AG04449 (cell line): ENCODE measurements around the gene OGFOD3.

Experiments
- CTCF ChIA-PET: fragments of 350-600 bp; formaldehyde crosslinking; extraction: SDS; loops from one replicate; lab custom pipeline; 2021; ENCODE audit warnings: antibody characterized with exemption; lab: Yijun Ruan, JAX
- POLR2A ChIA-PET: fragments of 400-600, 350-600 bp; formaldehyde crosslinking; extraction: SDS; loops from one replicate; lab custom pipeline; 2020; ENCODE audit warnings: antibody characterized with exemption, inconsistent platforms; lab: Yijun Ruan, JAX
- DNase-seq: peaks from one replicate; pipeline ENCODE4 v3.0.0-alpha.2; 2010; ENCODE audit warnings: low read depth, low spot score
- H3K4me3 ChIP-seq: 2 replicates; pipeline ENCODE4 v1.5.1; 2011; ENCODE audit warnings: low read depth, mild to moderate bottlenecking, control low read depth, low read length
- CTCF ChIP-seq: IDR thresholded peaks from one replicate; pipeline ENCODE4 v1.5.1; 2011; ENCODE audit warnings: mild to moderate bottlenecking, moderate library complexity, low read length, control low read depth, inconsistent platforms; ENCODE audit not compliant: insufficient read depth; ENCODE audit errors: missing control alignments

Gene OGFOD3

DNA sequence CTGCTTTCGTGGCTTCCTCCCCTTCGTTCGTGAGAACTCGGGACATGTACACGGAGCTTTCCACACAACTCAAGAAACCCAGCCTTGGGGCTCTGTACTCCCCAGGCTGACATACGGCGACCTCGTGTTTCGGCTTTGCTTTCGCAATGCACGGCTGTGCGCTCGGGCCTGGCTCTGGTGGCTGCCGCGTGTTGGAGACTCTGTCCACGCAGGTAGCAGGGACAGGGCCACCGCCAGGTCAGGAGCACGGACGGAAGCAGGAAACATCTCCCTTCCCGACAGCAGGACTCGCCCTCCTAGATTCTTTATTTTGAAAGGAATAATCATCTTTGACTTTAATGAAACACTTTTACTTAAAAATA lies 29.5 kb downstream of the OGFOD3 start:
- TF ChIP-seq CTCF, result no peak
- ChIA-PET POLR2A (no interaction called here), CTCF (no interaction called here)
- no peak for DNase-seq
- no peak overlapping the region for H3K4me3 ChIP-seq

DNA sequence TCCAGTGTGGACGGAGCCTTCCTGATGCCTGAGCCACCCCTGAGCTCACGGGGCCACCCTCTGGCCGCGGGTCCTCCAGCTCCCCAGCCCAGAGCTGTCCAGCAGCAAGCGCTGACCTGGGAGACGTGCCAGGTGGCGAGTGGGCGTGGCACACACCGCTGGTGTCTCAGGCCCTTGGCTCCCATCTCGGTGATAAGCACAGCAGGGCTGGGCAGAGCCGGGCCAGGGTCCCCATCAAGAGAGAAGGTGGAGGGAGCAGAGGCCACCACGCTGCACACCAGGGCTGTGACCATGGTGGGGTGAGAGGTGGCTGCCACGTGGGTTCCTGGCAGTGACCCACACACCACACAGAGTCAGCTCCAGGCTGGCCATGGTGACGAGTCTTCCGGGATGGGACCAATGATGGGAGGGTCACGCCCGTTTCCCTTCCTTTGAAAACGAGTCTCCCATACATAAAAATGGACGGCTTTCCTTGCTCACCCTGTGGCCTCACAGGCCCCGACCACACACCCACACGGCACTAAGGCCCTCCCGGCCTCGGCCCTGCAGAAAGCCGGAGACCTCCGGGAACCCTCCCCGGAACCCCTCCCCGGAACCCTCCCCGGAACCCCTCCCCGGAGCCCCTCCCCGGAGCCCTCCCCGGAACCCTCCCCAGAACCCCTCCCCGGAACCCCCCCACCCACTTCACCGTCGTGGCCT lies 30.0 kb downstream of the OGFOD3 start:
- TF ChIP-seq CTCF, result no peak
- H3K4me3 ChIP-seq, result no peak overlapping the region
- DNase-seq, result no peak
- ChIA-PET CTCF (no interaction called here), POLR2A (no interaction called here)

GRCh38 chr17:82387705-82388106 lies 30.7 kb downstream of the OGFOD3 start:
- ChIA-PET POLR2A (no interaction called here), CTCF (no interaction called here)
- no peak for TF ChIP-seq CTCF
- H3K4me3 ChIP-seq, result no peak overlapping the region
- DNase-seq, result no peak

- TF ChIP-seq CTCF, result no peak
- CTCF ChIA-PET, result no interaction called here
- no peak overlapping the region for H3K4me3 ChIP-seq
- POLR2A ChIA-PET, result no interaction called here
- no peak for DNase-seq
Observed at GRCh38 chr17:82386881-82387704, 31.3 kb downstream of the OGFOD3 start.

GRCh38 chr17:82386255-82386831 lies 32.0 kb downstream of the OGFOD3 start:
- CTCF ChIA-PET, result no interaction called here
- POLR2A ChIA-PET, result no interaction called here
- no peak for TF ChIP-seq CTCF
- H3K4me3 ChIP-seq, result no peak overlapping the region
- DNase-seq, result no peak

- DNase-seq, result no peak
- TF ChIP-seq CTCF, result no peak
- H3K4me3 ChIP-seq, result no peak overlapping the region
- POLR2A ChIA-PET, result no interaction called here
- CTCF ChIA-PET, result no interaction called here
Observed at GRCh38 chr17:82385559-82386254, 32.7 kb downstream of the OGFOD3 start.
